HG03135 (cell line): Measurements from ENCODE around the gene GGT5.
"Not testable (repeated sequence)": the region's sequence is repeated elsewhere in the genome, so short reads cannot be mapped to it uniquely, and the experiment has no call there.

Source experiments
- ATAC-seq: cut with Tn5 transposase; IDR thresholded peaks from one replicate; pipeline ENCODE4 v1.9.1; 2021; ENCODE audit warnings: mild to moderate bottlenecking, moderate library complexity; ENCODE audit not compliant: unreplicated experiment

Gene GGT5

DNA sequence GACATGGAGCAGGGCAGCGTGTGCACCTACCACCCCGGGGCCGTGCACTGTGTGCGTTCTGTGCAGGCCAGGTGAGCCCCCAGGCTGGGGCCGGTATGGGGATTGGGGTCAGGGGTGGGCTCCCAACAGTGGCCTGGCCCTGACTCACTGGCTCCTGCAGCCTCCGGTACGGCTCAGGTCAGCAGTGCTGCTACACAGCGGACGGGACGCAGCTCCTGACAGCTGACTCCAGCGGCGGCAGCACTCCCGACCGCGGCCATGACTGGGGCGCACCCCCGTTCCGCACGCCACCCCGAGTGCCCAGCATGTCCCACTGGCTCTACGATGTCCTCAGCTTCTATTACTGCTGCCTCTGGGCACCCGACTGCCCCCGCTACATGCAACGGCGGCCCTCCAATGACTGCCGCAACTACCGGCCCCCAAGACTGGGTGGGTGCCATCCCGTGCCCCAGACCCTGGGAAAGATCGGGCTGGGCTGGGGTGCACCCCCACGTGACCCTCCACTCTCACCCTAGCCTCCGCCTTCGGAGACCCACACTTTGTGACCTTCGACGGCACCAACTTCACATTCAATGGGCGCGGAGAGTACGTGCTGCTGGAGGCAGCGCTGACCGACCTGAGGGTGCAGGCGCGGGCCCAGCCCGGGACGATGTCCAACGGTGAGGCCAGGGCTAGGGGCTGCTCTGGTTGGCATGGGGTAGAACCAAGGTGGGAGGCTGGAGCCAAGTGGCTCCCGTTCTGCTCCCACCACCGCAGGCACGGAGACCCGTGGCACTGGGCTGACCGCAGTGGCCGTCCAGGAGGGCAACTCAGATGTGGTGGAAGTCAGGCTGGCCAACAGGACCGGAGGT, 59.2 kb downstream of the GGT5 start:
- ATAC-seq, result no peak

DNA sequence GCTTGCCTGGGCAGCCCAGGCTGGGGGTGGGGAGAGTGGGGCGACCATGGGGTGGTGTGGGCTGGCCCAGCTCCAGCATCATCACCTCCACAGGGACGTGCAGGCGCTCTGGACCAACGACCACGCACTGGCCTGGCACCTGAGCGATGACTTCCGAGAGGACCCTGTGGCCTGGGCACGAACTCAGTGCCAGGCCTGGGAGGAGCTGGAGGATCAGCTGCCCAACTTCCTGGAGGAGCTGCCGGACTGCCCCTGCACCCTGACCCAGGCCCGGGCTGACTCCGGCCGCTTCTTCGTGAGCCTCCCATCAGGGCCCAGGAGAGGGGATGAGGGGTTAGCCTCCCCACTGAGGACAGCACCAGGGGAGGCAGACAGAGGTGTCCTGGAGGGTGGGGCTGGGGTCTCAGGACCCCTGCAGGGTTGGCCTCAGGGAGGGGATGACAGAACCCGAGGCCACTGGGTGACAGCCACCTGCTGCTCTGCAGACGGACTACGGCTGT, 59.8 kb downstream of the GGT5 start:
- ATAC-seq, result no peak

DNA sequence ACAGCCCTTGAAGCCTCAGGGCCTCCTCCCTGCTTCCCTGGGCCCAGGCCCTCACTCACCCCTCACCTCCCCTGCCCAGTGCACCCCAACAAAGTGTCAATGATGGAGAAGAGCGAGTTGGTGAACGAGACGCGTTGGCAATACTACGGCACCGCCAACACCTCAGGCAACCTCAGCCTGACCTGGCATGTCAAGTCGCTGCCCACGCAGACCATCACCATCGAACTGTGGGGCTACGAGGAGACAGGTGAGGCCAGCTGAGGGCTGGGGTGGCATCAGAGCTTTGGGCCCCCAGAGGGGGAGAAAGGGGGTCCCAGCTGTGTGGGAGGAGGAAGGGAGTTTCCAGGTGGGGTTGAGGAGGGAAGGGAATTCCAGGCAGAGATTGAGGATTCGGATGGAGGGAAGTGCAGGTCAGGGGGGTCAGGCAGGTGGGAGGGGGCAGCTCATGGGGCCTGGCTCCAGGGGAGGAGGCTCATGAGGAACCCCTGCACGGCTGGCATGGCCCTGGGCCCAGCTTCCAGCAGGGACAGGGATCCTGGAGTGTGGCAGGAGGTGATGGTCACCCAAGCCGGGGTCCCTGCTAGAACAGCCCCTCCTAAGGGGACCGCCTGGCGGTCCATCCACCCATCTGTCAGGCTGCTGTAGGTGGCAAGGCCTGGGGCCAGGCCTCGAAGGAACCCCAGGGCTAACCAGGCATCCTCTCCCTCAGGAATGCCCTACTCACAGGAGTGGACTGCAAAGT, 60.7 kb downstream of the GGT5 start:
- ATAC-seq, result no peak

DNA sequence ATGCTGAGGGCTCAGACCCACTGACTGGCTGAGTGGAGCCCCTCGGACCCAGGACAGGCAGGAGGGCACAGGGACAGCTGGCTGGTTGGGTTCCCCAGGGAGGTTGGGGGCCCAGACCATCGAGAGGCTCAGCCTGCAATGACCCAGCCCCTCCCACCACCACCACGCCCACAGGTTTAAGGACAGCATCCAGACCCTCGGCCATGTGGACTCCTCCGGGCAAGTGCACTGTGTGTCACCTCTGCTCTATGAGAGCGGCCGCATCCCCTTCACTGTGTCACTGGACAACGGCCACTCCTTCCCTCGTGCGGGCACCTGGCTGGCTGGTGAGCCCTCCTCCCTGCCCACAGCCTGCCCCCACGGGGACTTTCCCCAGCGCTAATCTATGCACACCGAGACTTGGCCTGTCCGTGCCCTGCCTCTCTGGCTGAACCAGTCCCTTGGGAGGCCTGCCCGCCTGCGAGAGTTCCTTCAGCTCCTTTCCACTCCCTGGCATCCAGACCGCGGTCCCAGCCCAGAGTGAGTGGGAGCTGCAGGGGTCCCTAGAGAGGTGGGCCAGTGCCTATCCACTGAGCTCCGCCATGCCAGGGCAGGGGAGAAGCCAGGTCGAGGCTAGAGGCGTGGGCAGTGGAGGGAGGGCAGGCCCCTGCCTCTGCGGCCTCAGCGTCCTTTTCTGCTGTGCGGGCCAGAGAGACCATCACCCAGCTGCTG, 61.4 kb downstream of the GGT5 start:
- ATAC-seq, result no peak

DNA sequence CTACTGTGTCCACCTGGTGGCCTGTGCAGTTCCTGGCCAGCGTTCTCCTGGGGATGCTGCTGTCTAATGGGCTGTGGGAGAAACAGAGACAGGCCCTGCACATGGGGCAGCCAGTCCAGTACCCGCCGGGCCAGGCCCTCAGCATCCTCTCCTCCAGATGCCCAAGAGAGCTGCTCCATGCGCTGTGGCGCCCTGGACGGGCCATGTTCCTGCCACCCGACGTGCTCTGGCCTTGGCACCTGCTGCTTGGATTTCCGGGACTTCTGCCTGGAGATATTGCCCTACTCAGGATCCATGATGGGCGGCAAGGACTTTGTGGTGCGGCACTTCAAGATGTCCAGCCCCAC, 62.0 kb downstream of the GGT5 start:
- not testable (repeated sequence) for ATAC-seq

DNA sequence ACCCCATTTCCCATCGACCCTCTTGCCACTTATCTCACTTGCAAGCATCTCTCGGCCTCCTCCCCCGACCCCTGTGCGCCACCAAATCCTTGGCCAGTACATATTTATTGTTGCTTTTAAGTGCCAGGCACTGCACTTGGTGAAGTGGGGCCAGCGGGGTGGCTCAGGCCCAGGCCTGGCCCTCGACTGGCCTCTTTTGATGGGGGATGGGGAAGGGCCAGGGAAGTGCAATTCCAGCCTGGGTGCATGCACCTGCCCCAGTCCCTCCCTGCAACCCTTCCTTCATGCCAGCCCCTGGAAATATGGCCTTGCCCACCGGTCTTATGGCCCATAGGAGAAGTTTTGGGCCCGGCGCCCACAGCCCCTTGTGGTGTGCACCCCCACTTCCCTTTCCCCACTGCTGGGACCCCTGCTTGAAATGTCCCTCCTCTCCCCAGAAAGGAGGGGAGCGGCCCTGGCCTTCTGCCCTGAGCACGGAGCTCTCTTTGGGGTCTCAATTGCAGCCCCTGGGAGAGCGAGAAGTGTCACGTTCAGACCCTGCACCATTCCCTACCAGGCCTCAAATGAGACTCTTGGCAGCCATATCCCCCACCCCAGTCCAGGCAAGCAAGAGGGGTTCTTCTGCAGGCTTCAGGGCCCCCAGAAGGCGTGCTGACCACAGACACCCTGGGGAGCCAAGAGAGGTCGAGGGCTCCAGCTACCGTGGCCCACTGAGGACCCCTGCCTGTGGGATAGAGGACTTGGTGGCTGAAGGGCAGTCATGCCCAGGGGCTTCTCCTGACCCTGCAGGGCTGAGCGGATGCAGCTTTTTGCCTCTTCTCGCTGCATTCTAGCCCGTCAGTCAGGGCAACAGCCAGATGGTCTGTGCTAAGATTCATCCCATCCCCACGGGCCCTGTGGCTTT, 62.6 kb downstream of the GGT5 start:
- no peak for ATAC-seq

DNA sequence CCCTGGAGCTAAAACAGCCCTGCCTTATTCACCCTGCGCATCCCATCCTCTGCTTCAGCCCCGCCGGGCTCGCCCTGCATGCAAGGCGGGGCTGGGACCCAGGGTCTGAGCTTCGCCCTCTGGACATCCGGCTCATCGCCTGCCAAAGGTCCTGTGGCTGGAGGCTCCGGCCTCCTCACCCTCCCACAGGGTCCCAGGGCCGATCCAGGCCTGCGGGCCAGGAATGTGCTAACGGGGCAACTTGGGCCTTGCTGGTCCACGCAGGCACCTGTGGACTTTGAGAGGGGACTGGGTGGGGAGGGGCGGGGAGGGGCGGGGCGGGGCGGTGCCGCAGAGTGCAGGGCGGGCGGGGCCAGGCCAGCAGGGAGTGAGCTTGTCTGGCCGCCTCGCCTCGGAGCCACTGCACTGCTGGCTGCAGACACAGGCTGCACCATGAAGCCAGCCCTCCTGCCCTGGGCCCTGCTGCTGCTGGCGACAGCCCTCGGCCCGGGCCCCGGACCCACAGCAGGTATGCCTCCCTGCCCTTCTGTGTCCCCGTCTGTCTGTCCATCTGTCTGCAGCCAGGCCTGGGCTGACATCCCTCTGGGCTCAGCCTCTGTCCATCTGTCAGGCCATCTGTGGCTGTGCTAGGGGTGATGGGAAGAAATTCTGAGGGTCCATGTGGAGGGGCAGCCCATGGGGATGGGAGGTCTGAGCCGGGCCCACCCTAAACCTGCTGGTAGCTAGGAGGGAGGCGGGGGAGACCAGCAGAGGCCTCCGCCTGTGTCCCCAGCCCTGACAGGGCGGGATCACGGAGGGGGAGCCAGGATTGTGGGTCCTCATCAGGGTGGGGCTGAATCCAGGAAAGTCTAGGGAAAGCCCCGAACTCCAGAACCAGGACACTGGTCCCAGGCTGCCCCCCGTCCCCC, 63.5 kb downstream of the GGT5 start, which contains the start of gene SUSD2:
Gene SUSD2 (plus strand): TSS at position 400 of the 908 bp plus-strand sequence. CDS start 33 bp downstream, at position 433.
- no peak for ATAC-seq

DNA sequence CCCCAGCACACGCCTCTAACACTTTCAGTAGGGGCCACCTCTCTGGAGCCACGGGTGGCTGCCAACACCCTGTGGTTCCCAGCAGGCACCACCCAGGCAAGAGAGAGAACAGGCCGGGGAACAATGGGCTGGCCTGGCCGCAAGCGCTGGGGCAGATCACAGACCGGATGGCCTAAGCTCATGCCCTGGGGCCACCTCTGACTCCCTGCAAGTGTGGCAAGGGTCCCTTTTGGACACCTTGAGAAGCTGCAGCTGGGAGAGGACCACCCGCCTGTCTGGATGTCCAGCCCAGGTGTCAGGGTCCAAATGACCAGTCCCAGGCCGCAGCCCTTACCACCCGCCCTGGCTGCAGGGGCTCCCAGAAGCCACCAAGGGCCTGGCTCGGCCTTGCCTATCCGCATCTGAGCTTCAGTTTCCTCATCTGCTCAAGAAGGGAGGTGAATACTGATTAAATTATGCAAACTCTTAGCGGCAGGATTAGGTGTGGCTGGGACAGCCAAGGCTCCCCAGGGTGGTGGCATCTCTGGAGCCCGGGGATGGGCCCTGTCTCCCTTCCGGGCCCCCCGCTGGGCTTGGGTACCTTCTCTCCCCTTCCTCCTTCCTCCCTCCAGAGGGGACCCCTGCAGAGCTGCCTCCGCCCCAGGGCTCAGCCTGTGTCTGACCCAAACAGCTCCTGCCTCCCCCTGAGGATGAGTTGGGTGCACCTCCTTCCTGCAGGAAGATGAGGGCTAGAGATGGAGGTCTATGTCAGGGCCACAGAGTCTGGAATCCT, 64.4 kb downstream of the GGT5 start:
- no peak for ATAC-seq

DNA sequence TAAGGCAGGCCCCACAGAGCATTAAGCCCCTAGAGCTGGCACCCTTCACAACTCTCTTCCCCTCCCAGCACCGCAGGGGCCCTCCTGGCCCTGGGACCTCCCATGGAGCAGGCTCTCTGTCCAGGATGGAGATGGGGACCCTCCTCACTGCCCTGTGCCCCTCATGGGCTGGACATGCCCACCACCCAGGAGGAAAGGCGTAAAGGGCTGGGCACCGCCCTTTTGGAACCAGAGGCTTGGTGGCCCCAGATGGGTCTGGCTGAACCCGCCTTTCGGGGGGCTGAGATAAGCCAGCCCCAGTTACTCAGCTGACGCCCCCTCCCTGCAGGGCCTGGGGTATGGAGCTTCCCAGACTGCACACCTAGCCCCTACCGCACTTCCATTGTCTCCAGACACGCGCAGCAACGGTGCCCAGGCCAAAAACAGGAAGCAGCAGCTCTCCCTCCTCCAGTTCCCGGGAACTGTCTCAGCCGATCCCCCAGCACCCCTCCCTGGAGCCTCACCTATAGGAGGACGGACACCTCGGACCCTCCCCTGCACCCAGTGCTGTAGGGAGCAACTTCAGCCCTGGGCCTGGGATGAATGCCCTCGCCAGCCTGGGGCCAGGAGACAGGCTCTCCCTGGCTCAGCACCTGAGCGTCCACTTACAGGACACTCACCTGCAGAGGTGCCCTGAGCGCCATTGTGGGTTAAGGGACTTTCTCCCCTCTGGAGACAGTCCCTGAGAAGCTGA, 65.2 kb downstream of the GGT5 start:
- no peak for ATAC-seq

GRCh38 chr22:24178502-24179440, 66.1 kb downstream of the GGT5 start:
- no peak for ATAC-seq

GRCh38 chr22:24178021-24178431, 66.9 kb downstream of the GGT5 start:
- no peak for ATAC-seq

- no peak for ATAC-seq
Observed at GRCh38 chr22:24177456-24177855, 67.4 kb downstream of the GGT5 start.

DNA sequence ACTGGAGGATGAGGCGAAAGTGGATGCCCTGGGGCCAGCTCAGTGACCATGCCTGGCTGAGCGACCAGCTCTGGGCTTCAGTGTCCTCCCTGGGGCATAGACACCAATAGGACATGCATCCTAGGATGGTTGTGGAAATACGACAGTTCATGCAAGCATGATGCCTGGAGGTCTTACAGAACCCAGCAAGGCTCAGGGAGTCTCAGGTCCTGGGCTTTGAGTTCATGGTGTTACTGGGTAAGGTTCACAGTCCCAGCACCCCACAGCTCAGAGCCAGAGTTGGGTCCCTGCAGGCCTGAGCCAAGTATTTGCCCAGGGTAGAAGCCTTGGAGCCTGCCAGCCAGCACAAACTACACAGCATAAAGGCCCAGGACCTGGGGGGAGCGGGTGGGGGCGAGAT, 67.8 kb downstream of the GGT5 start:
- ATAC-seq, result no peak

- ATAC-seq, result no peak
Observed at GRCh38 chr22:24176630-24177029, 68.3 kb downstream of the GGT5 start.

GRCh38 chr22:24176040-24176439, 68.8 kb downstream of the GGT5 start:
- no peak for ATAC-seq

DNA sequence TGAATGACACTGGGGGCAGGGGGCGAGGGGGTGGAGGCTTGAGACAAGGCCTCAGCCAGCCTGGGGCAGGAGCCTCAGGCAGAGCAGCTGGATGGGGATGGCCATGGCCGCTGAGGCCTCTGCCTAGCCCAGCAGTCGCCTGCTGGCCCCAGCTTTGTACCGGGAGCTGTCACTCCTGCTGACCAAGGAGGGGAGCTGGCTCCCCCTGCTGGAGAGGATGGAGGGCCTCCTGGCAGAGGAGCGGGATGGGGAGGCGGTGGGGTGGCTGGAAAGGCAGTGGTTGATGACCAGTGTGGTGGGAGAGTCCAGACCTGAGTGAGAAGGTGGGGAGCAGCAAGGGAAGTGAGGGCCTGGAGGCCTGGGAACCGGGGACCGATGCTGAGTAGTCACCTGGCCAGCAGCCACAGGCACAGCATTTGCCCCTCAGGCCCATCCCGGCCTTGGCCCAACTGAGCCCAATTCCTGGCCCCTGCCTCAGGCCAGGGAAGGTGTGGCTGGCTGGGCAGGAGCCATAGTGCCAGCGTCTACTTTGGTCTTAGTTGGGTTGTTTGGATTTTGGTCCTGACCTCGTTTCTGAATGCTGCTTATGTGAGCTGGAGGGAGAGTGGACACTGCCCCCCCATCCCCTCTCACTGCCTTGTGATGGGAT, 69.6 kb downstream of the GGT5 start:
- ATAC-seq, result no peak
